GM18861 (cell line): ENCODE results near the gene PIK3C3.
A peak's percentile ranks its signal among the peaks of the same experiment; 100 is the strongest.

Experiments
- ATAC-seq: cut with Tn5 transposase; IDR thresholded peaks from one replicate; pipeline ENCODE4 v1.9.1; 2021; ENCODE audit not compliant: unreplicated experiment

PIK3C3 gene

GRCh38 chr18:41954827-41955613 is at the start of gene PIK3C3:
TSS of gene PIK3C3 (plus strand) at chr18:41955234. CDS start at chr18:41955292, 58 bp downstream.
- peak; percentile 95 for ATAC-seq

DNA sequence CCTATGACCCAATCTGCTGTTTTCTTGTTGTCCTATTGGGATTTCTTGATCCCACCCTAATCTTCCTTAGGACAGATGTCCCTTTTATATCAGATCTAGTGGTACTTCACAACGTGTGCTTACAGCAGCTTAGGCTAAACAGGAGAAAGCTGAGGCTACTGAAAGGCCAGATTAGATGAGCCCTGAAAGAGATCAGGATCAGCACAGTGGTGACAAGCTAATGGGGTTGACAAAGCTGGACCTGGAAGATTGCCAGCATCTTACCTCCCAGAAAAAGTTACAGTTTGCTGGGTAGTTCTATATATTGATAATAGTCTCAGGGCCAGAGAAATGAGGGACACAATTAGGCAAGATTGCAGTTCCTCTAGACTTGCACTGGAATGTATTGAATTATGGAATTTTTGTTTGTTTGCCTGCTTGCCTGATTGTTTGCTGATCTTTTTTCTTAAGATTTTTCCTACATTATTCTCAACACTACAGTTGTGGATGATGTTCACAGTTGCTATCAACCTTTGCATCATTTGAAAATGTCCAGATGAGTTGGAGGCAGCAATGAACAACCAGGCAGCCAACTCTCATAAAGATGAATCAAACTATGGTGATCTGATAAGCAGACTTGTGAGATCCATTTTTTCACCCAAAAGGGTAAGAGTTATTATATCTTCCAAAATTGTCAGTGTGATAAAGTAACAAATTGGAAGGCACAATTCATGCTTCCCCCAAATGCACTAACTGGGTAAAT is 49.1 kb upstream of the PIK3C3 start:
- no peak for ATAC-seq

- peak; percentile 92 for ATAC-seq
Measured at GRCh38 chr18:41906528-41907146, 48.4 kb upstream of the PIK3C3 start.

GRCh38 chr18:41917181-41917580 is 37.9 kb upstream of the PIK3C3 start:
- no peak for ATAC-seq

DNA sequence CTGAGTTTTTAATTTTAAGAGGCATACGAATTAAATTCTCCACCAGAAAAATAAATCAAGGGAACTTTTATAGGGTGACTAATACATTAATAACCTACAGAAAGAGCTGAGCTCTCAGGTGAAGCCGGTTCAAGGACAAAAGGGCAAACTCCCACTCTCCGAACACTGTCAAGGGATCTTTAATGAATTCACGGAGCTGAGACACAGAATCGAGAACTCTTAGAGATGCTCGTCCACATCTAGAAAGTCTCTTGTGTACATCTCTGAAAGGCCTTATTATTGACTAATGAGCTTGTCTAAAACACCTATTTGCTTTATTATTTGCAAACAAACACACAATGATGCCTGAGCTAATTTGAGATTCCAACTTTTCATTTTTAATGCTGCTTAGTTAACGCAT is 33.3 kb upstream of the PIK3C3 start:
- ATAC-seq = no peak

DNA sequence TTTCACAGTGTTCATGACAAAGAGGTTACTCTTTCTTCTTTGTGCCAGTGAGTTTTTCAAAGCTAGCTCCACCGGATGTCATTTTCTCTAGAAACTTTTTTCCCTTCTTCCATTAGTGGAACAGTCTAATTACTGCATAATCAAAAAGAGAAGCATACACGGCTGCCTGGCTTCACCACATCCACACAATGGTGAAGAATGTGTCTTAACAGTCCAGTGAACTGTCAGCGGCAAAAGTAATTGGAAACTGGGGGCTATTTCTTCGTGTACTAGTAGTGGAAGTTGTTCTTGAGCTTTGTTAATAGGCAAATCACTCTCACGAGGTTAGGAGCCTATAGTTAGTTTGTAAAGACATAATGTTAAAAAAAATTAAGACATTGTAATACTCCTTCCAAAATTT is 32.9 kb upstream of the PIK3C3 start:
- no peak for ATAC-seq

DNA sequence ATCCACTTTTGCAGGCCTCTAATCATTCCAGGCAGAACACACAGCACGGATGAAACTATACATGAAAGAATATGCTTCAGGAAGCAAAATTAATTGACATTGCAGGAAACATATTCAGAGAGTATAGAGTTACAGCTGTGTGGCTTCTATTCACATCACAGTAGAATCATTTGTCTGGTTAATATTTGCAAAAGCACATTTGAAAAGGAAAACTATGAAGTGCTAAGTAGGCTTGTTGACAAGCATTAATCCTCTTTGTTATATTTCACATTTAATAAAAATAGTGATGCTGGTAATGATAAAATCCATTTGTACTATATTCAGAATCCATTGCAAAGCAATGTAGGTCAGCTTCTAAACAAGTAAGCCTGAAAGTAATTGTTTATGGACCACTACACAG is 32.2 kb upstream of the PIK3C3 start:
- ATAC-seq = no peak

- no peak for ATAC-seq
Measured at GRCh38 chr18:41923446-41923845, 31.6 kb upstream of the PIK3C3 start.

DNA sequence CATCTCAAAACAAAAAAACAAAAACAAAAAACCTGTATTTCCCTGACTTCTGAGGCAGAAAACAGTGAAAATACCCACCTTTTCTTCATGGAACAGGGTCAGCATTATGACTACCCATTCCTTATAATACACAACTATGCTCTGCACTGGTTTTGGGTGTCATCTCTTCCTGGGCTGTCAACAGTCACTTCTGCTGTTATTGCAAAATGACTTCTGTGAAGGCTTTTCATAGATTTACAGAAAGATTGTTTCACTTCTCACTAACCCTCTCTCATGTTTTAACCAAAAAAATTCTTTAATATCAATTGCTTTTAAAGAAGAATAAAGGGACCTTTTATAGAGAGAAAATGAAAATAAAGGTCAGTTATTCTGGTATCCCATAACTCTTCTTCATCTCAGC is 26.5 kb upstream of the PIK3C3 start:
- no peak for ATAC-seq

DNA sequence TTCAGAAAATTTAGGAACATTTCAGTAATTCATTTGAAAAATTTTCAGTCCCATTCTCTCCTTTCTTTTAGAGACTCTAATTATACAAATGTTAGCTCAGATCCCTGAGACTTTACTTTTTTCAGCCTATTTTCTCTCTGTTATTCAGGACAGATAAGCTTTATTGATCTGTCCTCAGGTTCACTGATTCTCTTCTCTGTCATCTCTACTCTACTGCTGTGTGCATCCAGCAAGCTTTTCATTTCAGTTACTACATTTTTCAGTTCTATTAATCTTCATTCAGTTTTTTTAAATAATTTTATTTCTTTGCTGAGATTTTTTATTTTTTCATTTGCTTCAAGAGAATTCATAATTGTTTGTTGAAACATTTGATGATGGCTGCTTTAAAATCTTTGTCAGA is 22.1 kb upstream of the PIK3C3 start:
- ATAC-seq = no peak

DNA sequence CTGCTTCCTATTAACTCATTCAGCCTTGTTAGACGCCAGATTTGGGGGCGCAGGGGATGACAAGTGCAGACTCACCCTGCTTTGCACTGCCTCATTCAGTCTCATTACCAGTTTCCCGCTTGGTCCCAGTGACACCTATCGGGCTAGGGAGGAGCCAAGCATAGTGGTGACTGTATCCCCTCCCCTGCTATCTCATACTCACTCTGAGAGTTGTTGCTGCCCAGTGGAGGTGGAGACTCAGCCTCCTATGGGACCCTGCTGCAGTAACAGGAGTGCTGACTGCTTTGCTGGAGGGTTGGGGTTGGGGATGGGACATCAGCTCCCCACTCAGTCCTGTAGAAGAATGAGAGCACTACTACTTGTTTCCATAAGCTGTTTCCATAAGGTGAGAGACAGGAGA is 21.3 kb upstream of the PIK3C3 start:
- no peak for ATAC-seq

GRCh38 chr18:41936471-41937134 is 18.4 kb upstream of the PIK3C3 start:
- no peak for ATAC-seq

DNA sequence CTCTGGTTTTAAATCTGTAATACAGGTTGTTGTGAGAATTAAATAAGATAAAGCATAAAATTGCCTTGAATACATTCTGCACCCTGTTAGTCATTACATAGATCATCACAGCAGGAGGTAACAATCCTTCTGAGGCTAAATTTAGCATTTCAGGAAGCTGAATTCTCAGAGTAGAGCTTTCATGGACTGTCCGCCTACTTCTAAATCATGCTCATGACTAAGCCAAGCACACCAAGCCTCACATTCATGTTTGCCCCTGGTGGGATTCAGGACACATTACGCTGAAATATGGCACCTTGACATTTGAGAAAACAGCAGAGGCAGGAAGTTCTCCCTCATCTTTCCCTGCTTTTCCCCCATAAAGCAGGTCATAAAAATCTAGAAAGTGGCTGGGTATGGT is 16.6 kb upstream of the PIK3C3 start:
- no peak for ATAC-seq

GRCh38 chr18:41939326-41939725 is 15.7 kb upstream of the PIK3C3 start:
- no peak for ATAC-seq

GRCh38 chr18:41940506-41941215 is 14.4 kb upstream of the PIK3C3 start:
- no peak for ATAC-seq

GRCh38 chr18:41942254-41942653 is 12.8 kb upstream of the PIK3C3 start:
- no peak for ATAC-seq

DNA sequence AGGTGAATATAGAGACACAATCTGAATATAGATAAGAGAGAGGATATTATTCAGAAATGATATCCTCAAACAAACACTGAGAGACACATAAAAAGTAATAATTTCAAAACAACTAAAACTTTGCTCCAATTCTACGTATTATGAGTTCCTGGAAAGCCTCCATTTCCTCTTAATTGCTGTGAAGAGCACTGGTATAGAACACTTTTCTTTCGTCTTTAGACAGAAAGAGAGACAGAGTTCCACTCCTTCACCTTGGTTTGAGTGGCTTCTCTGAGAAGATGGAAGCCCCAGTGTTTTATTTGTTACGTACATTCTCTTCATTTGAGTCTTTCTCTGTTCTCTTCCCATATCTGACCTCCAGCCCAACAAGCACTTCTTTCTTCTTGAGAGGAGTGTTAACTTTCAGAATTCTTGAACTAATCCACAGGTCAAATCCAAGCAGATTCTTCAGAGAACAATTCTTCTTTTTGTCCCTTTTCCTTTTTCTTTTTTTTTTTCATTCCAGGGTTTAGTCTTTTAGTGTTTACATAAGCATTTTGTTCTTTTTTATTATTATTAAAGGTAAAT is 6.4 kb upstream of the PIK3C3 start:
- ATAC-seq = no peak

GRCh38 chr18:41949206-41949920 is 5.7 kb upstream of the PIK3C3 start:
- ATAC-seq = no peak

GRCh38 chr18:41955688-41956087 is 654 bp downstream of the PIK3C3 start:
- ATAC-seq = no peak

GRCh38 chr18:41959045-41959444 is 4.0 kb downstream of the PIK3C3 start:
- ATAC-seq = no peak
